Measurements from ENCODE around the gene SHISA4. TPM values are rescaled to one million over a fixed set of nuclear protein-coding genes. Genes with fewer than 3 reads are reported as not detected.
A peak's percentile ranks its signal among the peaks of the same experiment; 100 is the strongest.
"Not testable (repeated sequence)": the region's sequence is repeated elsewhere in the genome, so short reads cannot be mapped to it uniquely, and the experiment has no call there.

Gene SHISA4, protein sequence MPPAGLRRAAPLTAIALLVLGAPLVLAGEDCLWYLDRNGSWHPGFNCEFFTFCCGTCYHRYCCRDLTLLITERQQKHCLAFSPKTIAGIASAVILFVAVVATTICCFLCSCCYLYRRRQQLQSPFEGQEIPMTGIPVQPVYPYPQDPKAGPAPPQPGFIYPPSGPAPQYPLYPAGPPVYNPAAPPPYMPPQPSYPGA
- polyA plus RNA-seq (1.5 and 1.9 TPM in 2 replicates), polyA minus RNA-seq (1.4 and 1.5 TPM in 2 replicates)

DNA sequence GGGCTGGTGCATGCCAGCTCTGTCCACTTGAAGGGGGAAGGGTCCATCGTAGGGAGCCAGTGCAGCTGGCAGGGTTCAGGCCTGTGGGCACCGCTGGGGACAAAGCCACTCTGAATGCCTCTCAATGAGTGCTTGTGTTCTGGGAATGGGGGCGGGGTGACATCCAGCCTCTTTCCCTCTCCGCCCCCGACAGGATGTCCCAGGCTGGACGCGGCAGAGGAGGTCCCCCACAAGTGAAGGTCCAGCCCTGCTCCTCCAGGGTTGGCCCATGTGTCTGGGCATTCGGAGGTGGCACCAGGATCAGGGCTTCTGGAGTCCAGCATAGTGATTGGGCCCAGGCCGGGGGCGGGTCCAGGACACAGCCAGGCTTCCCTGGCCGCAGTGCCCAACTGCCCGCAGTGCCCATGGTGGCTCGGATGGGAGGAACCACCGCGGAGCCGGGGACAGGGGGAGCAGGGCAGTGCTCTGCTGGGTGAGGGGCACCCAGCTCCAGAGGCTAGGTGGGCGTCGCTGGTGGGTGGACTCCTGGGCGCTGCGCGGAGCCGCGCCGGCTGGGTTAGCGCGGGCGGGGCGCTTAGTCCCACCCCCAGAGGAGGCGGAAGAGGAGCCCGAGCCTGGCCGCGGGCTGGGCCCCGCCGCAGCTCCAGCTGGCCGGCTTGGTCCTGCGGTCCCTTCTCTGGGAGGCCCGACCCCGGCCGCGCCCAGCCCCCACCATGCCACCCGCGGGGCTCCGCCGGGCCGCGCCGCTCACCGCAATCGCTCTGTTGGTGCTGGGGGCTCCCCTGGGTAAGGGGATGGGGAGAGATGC lies at the start of gene SHISA4:
SHISA4 (plus strand) TSS at position 617 of the 808 bp plus-strand sequence; CDS start at position 714, 97 bp downstream.
- no peak for TF ChIP-seq POLR2AphosphoS5 (IDR thresholded peaks at IDR 0.05)
- no peak for TF ChIP-seq SMC3 (conservative IDR thresholded peaks at IDR 0.05; ENCODE audit: poor library complexity)
- TF ChIP-seq EZH2 (IDR thresholded peaks at IDR 0.05; ENCODE audit: borderline replicate concordance, insufficient read depth, low read length, poor library complexity, severe bottlenecking), result no peak
- peak within 1 kb of the TSS; percentile 53 for H3K9ac ChIP-seq (ENCODE audit: low read length)
- no peaks in the 10 kb centered on the region for H3F3A ChIP-seq (ENCODE audit: insufficient read depth, low read length, poor library complexity, severe bottlenecking)
- peaks cover 17% of the 10 kb centered on the region for H3K27me3 ChIP-seq (ENCODE audit: insufficient read depth, low read depth, low read length)
- peak within 1 kb of the TSS; percentile 60 for H3K4me3 ChIP-seq (ENCODE audit: low read length)
- H3K79me2 ChIP-seq (replicated peaks; ENCODE audit: insufficient read depth, low read length), result no peaks in the 10 kb centered on the region
- peak within 1 kb of the TSS; percentile 42 for H2AFZ ChIP-seq (ENCODE audit: low read depth, low read length)
- no peaks in the 10 kb centered on the region for H4K20me1 ChIP-seq (ENCODE audit: insufficient read depth)
- H3K4me2 ChIP-seq (ENCODE audit: low read length), result no peak within 1 kb of the TSS
- no peak within 1 kb of the TSS for H3K27ac ChIP-seq (ENCODE audit: low read length)
- no peaks in the 10 kb centered on the region for H3K9me2 ChIP-seq (ENCODE audit: insufficient read depth, low read length)
- no peaks in the 10 kb centered on the region for H3K36me3 ChIP-seq (ENCODE audit: insufficient read depth, low read length)
- no peaks in the 10 kb centered on the region for H3K9me3 ChIP-seq (ENCODE audit: low read length)

DNA sequence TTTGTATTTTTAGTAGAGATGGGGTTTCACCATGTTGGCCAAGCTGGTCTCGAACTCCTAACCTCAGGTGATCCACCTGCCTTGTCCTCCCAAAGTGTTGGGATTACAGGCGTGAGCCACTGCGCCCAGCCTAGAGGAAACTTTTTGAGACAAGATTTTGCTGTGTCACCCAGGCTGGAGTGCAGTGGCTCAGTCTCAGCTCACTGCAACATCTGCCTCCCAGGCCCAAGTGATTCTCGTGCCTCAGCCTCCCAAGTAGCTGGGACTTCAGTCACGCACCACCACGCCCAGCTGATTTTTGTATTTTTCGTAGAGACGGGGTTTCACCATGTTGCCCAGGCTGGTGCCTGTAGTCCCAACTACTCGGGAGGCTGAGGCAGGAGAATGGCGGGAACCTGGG lies 49.6 kb upstream of the SHISA4 start:
- H3K4me2 ChIP-seq (ENCODE audit: low read length); H3K36me3 ChIP-seq (ENCODE audit: insufficient read depth, low read length); H3K9ac ChIP-seq (ENCODE audit: low read length); H4K20me1 ChIP-seq (ENCODE audit: insufficient read depth); H3F3A ChIP-seq (ENCODE audit: insufficient read depth, low read length, poor library complexity, severe bottlenecking); H3K9me2 ChIP-seq (ENCODE audit: insufficient read depth, low read length); H3K9me3 ChIP-seq (ENCODE audit: low read length); H3K27me3 ChIP-seq (ENCODE audit: insufficient read depth, low read depth, low read length); H3K27ac ChIP-seq (ENCODE audit: low read length); H2AFZ ChIP-seq (ENCODE audit: low read depth, low read length); H3K4me3 ChIP-seq (ENCODE audit: low read length): not testable (repeated sequence)
- peaks cover 90% of the 10 kb centered on the region for H3K79me2 ChIP-seq (replicated peaks; ENCODE audit: insufficient read depth, low read length)

DNA sequence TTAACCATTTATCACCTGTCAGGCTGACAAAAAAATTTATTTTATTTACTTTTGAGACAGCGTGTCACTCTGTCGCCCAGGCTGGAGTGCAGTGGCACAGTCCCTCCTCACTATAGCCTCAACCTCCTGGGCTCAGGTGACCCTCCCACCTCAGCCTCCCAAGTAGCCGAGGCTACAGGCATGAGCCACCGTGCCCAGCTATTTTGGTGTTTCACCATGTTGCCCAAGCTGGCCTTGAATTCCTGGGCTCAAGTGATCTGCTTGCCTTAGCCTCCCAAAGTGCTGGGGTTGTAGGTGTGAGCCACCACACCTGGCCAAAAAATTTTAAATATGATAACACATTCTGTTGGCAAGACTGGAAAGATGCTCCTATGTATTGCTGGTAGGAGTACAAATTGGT lies 48.6 kb upstream of the SHISA4 start:
- peaks cover 3% of the 10 kb centered on the region for H4K20me1 ChIP-seq (ENCODE audit: insufficient read depth)
- no peak for TF ChIP-seq EZH2 (IDR thresholded peaks at IDR 0.05; ENCODE audit: borderline replicate concordance, insufficient read depth, low read length, poor library complexity, severe bottlenecking)
- no peak overlapping the region for H3K4me2 ChIP-seq (ENCODE audit: low read length)
- no peak overlapping the region for H3K27ac ChIP-seq (ENCODE audit: low read length)
- no peaks in the 10 kb centered on the region for H3K27me3 ChIP-seq (ENCODE audit: insufficient read depth, low read depth, low read length)
- no peak overlapping the region for H3K9ac ChIP-seq (ENCODE audit: low read length)
- no peaks in the 10 kb centered on the region for H3K36me3 ChIP-seq (ENCODE audit: insufficient read depth, low read length)
- no peak overlapping the region for H2AFZ ChIP-seq (ENCODE audit: low read depth, low read length)
- H3F3A ChIP-seq (ENCODE audit: insufficient read depth, low read length, poor library complexity, severe bottlenecking), result no peaks in the 10 kb centered on the region
- no peaks in the 10 kb centered on the region for H3K9me3 ChIP-seq (ENCODE audit: low read length)
- no peak overlapping the region for H3K4me3 ChIP-seq (ENCODE audit: low read length)
- peaks cover 90% of the 10 kb centered on the region for H3K79me2 ChIP-seq (replicated peaks; ENCODE audit: insufficient read depth, low read length)
- H3K9me2 ChIP-seq (ENCODE audit: insufficient read depth, low read length), result no peaks in the 10 kb centered on the region

DNA sequence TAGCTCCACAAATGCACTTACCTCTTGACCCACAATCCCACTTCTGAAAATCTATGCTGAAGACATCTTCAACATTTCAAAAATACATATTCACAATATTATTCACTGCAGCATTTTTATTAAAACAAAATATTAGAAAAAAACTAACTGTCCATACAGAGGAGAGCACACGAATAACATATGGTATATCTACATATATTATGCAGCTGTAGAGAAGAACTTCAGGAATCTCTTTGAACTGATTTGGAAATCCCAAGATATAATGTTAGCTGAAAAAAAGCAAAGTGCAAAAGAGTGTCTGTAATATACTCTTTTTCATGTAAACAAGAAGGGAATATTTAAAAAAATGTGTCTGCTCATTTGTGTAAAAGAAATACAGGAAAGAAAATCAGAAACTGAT lies 48.2 kb upstream of the SHISA4 start:
- Histone ChIP-seq H3K9ac (ENCODE audit: low read length) (no peak overlapping the region), H3K4me2 (ENCODE audit: low read length) (no peak overlapping the region), H4K20me1 (ENCODE audit: insufficient read depth) (peaks cover 3% of the 10 kb centered on the region), H2AFZ (ENCODE audit: low read depth, low read length) (no peak overlapping the region), H3K79me2 (replicated peaks; ENCODE audit: insufficient read depth, low read length) (peaks cover 90% of the 10 kb centered on the region), H3K27me3 (ENCODE audit: insufficient read depth, low read depth, low read length) (no peaks in the 10 kb centered on the region), H3K27ac (ENCODE audit: low read length) (no peak overlapping the region), H3K4me3 (ENCODE audit: low read length) (no peak overlapping the region), H3K36me3 (ENCODE audit: insufficient read depth, low read length) (no peaks in the 10 kb centered on the region), H3K9me3 (ENCODE audit: low read length) (no peaks in the 10 kb centered on the region), H3K9me2 (ENCODE audit: insufficient read depth, low read length) (no peaks in the 10 kb centered on the region), H3F3A (ENCODE audit: insufficient read depth, low read length, poor library complexity, severe bottlenecking) (no peaks in the 10 kb centered on the region)
- no peak for TF ChIP-seq EP300 (conservative IDR thresholded peaks at IDR 0.05; ENCODE audit: poor library complexity, severe bottlenecking)
- TF ChIP-seq TAF1 (IDR thresholded peaks at IDR 0.05; ENCODE audit: low read depth), result no peak
- TF ChIP-seq, protein P1, sequence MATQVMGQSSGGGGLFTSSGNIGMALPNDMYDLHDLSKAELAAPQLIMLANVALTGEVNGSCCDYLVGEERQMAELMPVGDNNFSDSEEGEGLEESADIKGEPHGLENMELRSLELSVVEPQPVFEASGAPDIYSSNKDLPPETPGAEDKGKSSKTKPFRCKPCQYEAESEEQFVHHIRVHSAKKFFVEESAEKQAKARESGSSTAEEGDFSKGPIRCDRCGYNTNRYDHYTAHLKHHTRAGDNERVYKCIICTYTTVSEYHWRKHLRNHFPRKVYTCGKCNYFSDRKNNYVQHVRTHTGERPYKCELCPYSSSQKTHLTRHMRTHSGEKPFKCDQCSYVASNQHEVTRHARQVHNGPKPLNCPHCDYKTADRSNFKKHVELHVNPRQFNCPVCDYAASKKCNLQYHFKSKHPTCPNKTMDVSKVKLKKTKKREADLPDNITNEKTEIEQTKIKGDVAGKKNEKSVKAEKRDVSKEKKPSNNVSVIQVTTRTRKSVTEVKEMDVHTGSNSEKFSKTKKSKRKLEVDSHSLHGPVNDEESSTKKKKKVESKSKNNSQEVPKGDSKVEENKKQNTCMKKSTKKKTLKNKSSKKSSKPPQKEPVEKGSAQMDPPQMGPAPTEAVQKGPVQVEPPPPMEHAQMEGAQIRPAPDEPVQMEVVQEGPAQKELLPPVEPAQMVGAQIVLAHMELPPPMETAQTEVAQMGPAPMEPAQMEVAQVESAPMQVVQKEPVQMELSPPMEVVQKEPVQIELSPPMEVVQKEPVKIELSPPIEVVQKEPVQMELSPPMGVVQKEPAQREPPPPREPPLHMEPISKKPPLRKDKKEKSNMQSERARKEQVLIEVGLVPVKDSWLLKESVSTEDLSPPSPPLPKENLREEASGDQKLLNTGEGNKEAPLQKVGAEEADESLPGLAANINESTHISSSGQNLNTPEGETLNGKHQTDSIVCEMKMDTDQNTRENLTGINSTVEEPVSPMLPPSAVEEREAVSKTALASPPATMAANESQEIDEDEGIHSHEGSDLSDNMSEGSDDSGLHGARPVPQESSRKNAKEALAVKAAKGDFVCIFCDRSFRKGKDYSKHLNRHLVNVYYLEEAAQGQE (IDR thresholded peaks at IDR 0.05; ENCODE audit: borderline replicate concordance), result no peak
- no peak for TF ChIP-seq EZH2 (IDR thresholded peaks at IDR 0.05; ENCODE audit: borderline replicate concordance, insufficient read depth, low read length, poor library complexity, severe bottlenecking)
- no peak for TF ChIP-seq MXI1 (conservative IDR thresholded peaks at IDR 0.05; ENCODE audit: poor library complexity, severe bottlenecking)
- TF ChIP-seq, protein P2, sequence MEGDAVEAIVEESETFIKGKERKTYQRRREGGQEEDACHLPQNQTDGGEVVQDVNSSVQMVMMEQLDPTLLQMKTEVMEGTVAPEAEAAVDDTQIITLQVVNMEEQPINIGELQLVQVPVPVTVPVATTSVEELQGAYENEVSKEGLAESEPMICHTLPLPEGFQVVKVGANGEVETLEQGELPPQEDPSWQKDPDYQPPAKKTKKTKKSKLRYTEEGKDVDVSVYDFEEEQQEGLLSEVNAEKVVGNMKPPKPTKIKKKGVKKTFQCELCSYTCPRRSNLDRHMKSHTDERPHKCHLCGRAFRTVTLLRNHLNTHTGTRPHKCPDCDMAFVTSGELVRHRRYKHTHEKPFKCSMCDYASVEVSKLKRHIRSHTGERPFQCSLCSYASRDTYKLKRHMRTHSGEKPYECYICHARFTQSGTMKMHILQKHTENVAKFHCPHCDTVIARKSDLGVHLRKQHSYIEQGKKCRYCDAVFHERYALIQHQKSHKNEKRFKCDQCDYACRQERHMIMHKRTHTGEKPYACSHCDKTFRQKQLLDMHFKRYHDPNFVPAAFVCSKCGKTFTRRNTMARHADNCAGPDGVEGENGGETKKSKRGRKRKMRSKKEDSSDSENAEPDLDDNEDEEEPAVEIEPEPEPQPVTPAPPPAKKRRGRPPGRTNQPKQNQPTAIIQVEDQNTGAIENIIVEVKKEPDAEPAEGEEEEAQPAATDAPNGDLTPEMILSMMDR (IDR thresholded peaks at IDR 0.05; ENCODE audit: poor library complexity, severe bottlenecking), result no peak
- no peak for TF ChIP-seq SMC3 (conservative IDR thresholded peaks at IDR 0.05; ENCODE audit: poor library complexity)
- no peak for TF ChIP-seq POLR2AphosphoS5 (IDR thresholded peaks at IDR 0.05)
- no peak for TF ChIP-seq RAD21 (conservative IDR thresholded peaks at IDR 0.05)
